Spleen (tissue), 7 donors: Measurements from ENCODE around the gene MDH1.

Experiments used
- CTCF ChIP-seq, 11 experiments: fragments of 200-600 bp in 7 of 11; fragments of 450-650 bp in 4 of 11; sonication (generic) in 4 of 11; IDR thresholded peaks in 8 of 11; conservative IDR thresholded peaks in 3 of 11; 1 replicate in 7 of 11; 2 replicates in 4 of 11; pipeline versions ENCODE4 v1.4.0 to v1.8.0; 2016 to 2021; ENCODE audit warnings: antibody characterized with exemption in 11 of 11, inconsistent platforms in 4 of 11, mild to moderate bottlenecking in 1 of 11
- POLR2A ChIP-seq, 3 donors: fragments of 450-650 bp; IDR thresholded peaks; one replicate each; pipeline ENCODE4 v1.5.1; 2017; ENCODE audit warnings: antibody characterized with exemption in 3 of 3, mild to moderate bottlenecking in 1 of 3
- POLR2AphosphoS5 ChIP-seq, 3 donors: sonication (generic); formaldehyde crosslinking; IDR thresholded peaks; one replicate each; pipeline ENCODE4 v1.5.1; 2017; ENCODE audit warnings: antibody characterized with exemption in 3 of 3
- donor health status: DM: no; HTN: no; CAD: no; lungs with moderate emphysema.
- donor health status: DM: no; HTN: no; CAD: no.
- donor health status: DM: no; HTN: no; CAD: no.

GRCh38 chr2:63589148-63589958, 590 bp downstream of the MDH1 start:
- TF ChIP-seq CTCF (IDR thresholded peaks at IDR 0.05 in 8 of 11, conservative IDR thresholded peaks at IDR 0.05 in 3 of 11): no peak
- TF ChIP-seq POLR2AphosphoS5 (IDR thresholded peaks at IDR 0.05): no peak
- TF ChIP-seq POLR2A (IDR thresholded peaks at IDR 0.05): no peak
